CD4-positive, alpha-beta T cell treated with Interferon alpha-2 for 1 hour (primary cell): Measurements from ENCODE around the gene CSAG3.
"Not testable (repeated sequence)": the region's sequence is repeated elsewhere in the genome, so short reads cannot be mapped to it uniquely, and the experiment has no call there.

Experiments used
- DNase-seq, 2 donors: peaks; one replicate each; pipeline ENCODE4 v3.0.0-alpha.2; 2020 to 2022

Gene CSAG3

GRCh38 chrX:152758918-152759317 lies at the start of gene CSAG3:
Gene CSAG3 (plus strand): TSS chrX:152759218.
- not testable (repeated sequence) for DNase-seq

- DNase-seq: not testable (repeated sequence)
Observed at GRCh38 chrX:152713195-152713594, 45.8 kb upstream of the CSAG3 start.

GRCh38 chrX:152713815-152714787 lies 44.9 kb upstream of the CSAG3 start, which contains the start of gene MAGEA2B:
Gene MAGEA2B (plus strand): TSS chrX:152714628. CDS start chrX:152717107, 2,479 bp downstream.
- not testable (repeated sequence) for DNase-seq

- no peak for DNase-seq
Observed at GRCh38 chrX:152725409-152725808, 33.6 kb upstream of the CSAG3 start.

GRCh38 chrX:152733261-152733975 lies 25.6 kb upstream of the CSAG3 start, which contains the start of the genes CSAG1 and MAGEA12:
Gene CSAG1 (minus strand): TSS chrX:152733721. CDS start chrX:152732460, 1,261 bp downstream.
Gene MAGEA12 (plus strand): TSS chrX:152733757. CDS start chrX:152736162, 2,405 bp downstream.
- no peak for DNase-seq

GRCh38 chrX:152734143-152734858 lies 24.7 kb upstream of the CSAG3 start:
- not testable (repeated sequence) for DNase-seq

- no peak for DNase-seq
Observed at GRCh38 chrX:152735101-152735500, 23.9 kb upstream of the CSAG3 start.

- DNase-seq: no peak
Observed at GRCh38 chrX:152735860-152736511, 23.0 kb upstream of the CSAG3 start.

- DNase-seq: not testable (repeated sequence)
Observed at GRCh38 chrX:152736528-152736927, 22.5 kb upstream of the CSAG3 start.

- no peak for DNase-seq
Observed at GRCh38 chrX:152738560-152738959, 20.5 kb upstream of the CSAG3 start.

- DNase-seq: not testable (repeated sequence)
Observed at GRCh38 chrX:152753686-152754650, 5.0 kb upstream of the CSAG3 start, which contains the start of gene MAGEA2. Gene MAGEA2 (minus strand): TSS chrX:152753842. CDS start chrX:152751363, 2,479 bp downstream.

- not testable (repeated sequence) for DNase-seq
Observed at GRCh38 chrX:152754871-152755270, 4.1 kb upstream of the CSAG3 start.

GRCh38 chrX:152759544-152759943 lies 526 bp downstream of the CSAG3 start:
- not testable (repeated sequence) for DNase-seq

- DNase-seq: not testable (repeated sequence)
Observed at GRCh38 chrX:152761582-152761981, 2.6 kb downstream of the CSAG3 start.

- not testable (repeated sequence) for DNase-seq
Observed at GRCh38 chrX:152766562-152766961, 7.5 kb downstream of the CSAG3 start.

GRCh38 chrX:152769549-152770289 lies 10.7 kb downstream of the CSAG3 start, which contains the start of gene MAGEA6:
Gene MAGEA6 (minus strand): TSS chrX:152769689. CDS start chrX:152767650, 2,039 bp downstream.
- DNase-seq: not testable (repeated sequence)

GRCh38 chrX:152787062-152787461 lies 28.0 kb downstream of the CSAG3 start:
- DNase-seq: not testable (repeated sequence)

- DNase-seq: no peak
Observed at GRCh38 chrX:152798945-152799344, 39.9 kb downstream of the CSAG3 start.

- DNase-seq: no peak
Observed at GRCh38 chrX:152806035-152806434, 47.0 kb downstream of the CSAG3 start.
